LNCaP clone FGC (cell line): ENCODE results near the gene PRM2.

ENCODE experiments used
- DNase-seq: peaks from one replicate; pipeline ENCODE4 v3.0.0-alpha.2; 2011; ENCODE audit warnings: low read depth
- H3K4me3 ChIP-seq: 2 replicates; pipeline ENCODE4 v1.5.1; 2011; ENCODE audit warnings: mild to moderate bottlenecking, low read depth, low read length, control low read depth
- CTCF ChIP-seq: IDR thresholded peaks from 2 replicates; pipeline ENCODE4 v1.5.1; 2012; ENCODE audit warnings: mild to moderate bottlenecking; ENCODE audit not compliant: control insufficient read depth, insufficient read depth; ENCODE audit errors: extremely low read depth

PRM2 gene, protein sequence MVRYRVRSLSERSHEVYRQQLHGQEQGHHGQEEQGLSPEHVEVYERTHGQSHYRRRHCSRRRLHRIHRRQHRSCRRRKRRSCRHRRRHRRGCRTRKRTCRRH

DNA sequence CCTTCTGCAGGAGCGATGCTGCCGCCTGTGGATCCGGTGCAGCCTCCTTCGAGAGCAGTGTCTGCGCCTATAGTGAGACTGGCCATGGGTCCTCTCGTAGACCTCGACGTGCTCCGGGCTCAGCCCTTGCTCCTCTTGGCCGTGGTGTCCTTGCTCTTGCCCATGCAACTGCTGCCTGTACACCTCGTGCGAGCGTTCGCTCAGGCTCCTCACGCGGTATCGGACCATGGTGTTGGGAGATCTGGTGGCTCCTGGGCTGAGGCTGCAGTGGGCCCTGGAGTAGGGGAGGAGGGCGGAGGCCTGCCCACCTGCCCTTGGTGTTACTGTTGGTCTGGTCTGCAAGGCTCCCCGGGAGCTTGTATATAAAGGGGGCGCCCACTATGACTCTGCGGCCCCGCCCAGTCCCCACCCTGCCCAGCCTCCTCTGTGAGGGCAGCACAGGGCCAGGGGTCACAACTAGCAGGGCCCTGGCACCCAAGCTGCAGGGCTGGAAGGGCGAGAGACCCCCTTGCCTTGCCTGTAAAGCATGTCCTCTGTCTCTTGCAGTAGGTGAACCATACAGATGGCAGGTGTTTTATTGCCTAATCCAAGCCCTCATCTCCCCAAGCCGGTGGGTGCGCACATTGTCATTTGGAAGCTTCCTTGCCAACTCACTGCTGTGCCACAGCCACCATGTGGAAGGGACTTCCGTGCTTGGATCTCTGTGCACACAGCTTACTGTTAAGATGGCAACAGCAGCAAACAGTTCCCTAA, at the start of gene PRM2:
Gene PRM2 (minus strand): TSS at position 338 of the 753 bp plus-strand sequence. CDS start 110 bp downstream, at position 228.
- no peak for TF ChIP-seq CTCF
- no peak within 1 kb of the TSS for H3K4me3 ChIP-seq
- no peak for DNase-seq

- no peak for DNase-seq
- H3K4me3 ChIP-seq = no peak overlapping the region
- TF ChIP-seq CTCF = no peak
These were observed 49.3 kb upstream of the PRM2 start for GRCh38 chr16:11325404-11326083.

DNA sequence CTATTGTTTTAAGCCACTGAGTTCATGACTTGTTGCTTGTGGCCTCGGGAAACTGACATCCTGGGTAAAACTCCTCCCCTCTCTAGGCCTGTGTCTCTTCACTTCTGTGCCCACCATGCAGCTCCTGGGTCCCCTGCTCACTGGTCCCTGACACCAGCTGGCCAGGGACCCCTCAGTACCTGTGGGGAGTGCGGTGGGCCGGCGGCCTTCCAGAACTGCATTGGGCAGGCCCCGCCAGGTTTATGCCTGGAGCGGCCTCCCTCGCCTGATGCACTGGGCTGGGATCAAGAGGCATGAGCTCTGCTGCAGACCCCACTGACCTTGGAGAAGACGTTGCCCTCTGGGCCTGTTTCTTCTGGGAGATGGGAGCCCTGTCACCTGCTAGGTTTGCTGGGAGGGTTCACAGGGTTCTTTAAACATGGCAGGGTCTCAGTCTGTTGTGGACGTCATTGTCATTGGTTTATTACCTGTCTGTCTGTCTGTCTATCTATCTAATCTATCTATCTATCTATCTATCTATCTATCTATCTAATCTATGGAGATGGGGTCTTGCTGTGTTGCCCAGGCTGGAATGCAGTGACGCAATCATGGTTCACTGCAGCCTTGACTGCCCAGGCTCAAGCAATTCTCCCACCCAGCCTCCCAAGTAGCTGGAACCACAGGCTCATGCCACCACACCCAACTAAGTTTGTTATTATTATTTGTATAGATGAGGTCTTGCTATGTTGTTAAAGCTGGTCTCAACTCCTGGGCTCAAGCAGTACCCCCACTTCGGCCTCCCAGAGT, 47.5 kb upstream of the PRM2 start:
- TF ChIP-seq CTCF = no peak
- DNase-seq = no peak
- H3K4me3 ChIP-seq = no peak overlapping the region

- no peak for DNase-seq
- no peak for TF ChIP-seq CTCF
- H3K4me3 ChIP-seq = no peak overlapping the region
These were observed 46.5 kb upstream of the PRM2 start for GRCh38 chr16:11322823-11323222.

DNA sequence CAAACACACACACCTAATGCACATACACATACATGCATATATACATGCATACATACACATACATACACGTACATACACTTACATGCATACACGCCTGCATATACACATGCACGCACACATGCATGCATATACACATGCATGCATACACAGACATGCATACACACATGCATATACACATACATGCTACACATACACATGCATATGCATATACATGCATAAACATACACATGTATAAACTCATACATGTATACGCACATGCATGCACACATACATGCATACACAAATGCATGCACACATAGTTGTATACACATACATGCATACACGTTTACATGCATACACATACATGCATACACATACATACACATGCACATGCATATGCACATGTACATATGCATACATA, 45.4 kb upstream of the PRM2 start:
- DNase-seq = no peak
- no peak for TF ChIP-seq CTCF

DNA sequence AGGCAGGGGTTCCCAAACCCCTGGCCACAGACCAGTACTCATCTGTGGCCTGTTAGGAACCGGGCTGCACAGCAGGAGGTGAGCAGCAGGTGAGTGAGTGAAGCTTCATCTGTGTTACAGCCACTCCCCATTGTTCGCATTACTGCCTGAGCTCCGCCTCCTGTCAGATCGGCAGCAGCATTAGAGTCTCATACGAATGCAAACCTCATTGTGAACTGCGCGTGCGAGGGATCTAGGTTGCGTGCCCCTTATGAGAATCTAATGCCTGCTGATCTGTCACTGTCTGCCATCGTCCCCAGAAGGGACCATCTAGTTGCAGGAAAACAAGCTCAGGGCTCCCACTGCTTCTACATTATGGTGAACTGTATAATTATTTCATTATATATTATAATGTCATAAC, 43.9 kb upstream of the PRM2 start:
- no peak for TF ChIP-seq CTCF
- no peak for DNase-seq
- H3K4me3 ChIP-seq = no peak overlapping the region

More for the DNA sequence above, 45.4 kb upstream of the PRM2 start:
- no peak overlapping the region for H3K4me3 ChIP-seq
